ENCODE measurements around the gene PIR. TPM values are rescaled to one million over a fixed set of nuclear protein-coding genes. Genes with fewer than 3 reads are reported as not detected.

Gene PIR
- total and polyA plus RNA-seq, 2 of the 8 experiments (the other 6 are each of a cell fraction or from before 2014, with no cell fraction given): 6.4 to 10.3 TPM

DNA sequence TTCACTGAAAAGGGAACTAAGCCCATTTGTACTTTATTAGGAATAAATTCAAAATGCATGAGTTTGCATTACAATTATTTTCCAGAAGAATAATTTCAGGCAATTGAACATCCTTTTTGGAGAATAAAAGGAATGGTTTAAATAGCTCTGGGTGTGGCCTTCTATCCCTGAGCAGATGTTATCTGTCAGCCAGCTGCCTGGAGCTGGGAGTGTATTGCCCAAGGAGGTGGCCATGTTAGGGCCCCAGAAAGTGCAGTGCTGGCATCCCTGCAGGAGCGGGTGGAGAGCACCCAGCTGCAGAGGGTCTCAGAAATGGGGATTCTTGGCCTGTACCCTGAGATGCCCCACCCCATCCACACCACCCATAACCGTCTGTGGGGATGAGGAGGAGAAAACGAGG lies 87.3 kb downstream of the PIR start:
- 79% methylated on average over 3 of the region's 3 CpGs; no CpG with 5 or more reads in 1 of the 2 experiments for WGBS, 2 experiments (ENCODE audit: extremely low coverage in 1 of 2, insufficient coverage in 1 of 2, insufficient read length in 1 of 2, insufficient replicate concordance in 2 of 2, low coverage in 1 of 2, low lambda C conversion rate in 2 of 2, missing lambda C conversion rate in 1 of 2)
- POLR2A ChIA-PET (ENCODE audit: partially characterized antibody): no interaction called here
- Histone ChIP-seq H3K4ac (replicated peaks; ENCODE audit: insufficient read length, low read depth, low read length) (no peak overlapping the region), H2AFZ (ENCODE audit: low read length) (no peak overlapping the region), H3K36me3 (ENCODE audit: control insufficient read depth in 2 of 4, insufficient read depth in 4 of 4, low read length in 3 of 4) (no peaks in the 10 kb centered on the region), H4K8ac (ENCODE audit: extremely low read depth, insufficient read depth, low read length) (no peak overlapping the region), H3K56ac (replicated peaks; ENCODE audit: insufficient read length, low read depth, low read length) (no peak overlapping the region), H2BK20ac (ENCODE audit: low read length) (no peak overlapping the region), H3K27ac (ENCODE audit: low read depth, low read length) (no peak overlapping the region), H3K4me1 (replicated peaks in 1 of 4; ENCODE audit: control insufficient read depth in 3 of 4, insufficient read depth in 4 of 4, low read length in 3 of 4) (no peaks in the 10 kb centered on the region), H3K4me3 (ENCODE audit: extremely low read depth in 1 of 4, insufficient read depth in 2 of 4, low read depth in 3 of 4, low read length in 4 of 4) (no peak overlapping the region), H3K14ac (ENCODE audit: insufficient read length) (no peak overlapping the region), H2AK5ac (ENCODE audit: low read depth, low read length) (no peak overlapping the region), H3K23ac (ENCODE audit: insufficient read length) (no peak overlapping the region), H3K23me2 (ENCODE audit: low read depth, low read length) (no peaks in the 10 kb centered on the region), H2BK5ac (ENCODE audit: low read depth, low read length) (no peak overlapping the region), H2BK15ac (ENCODE audit: low read length) (no peak overlapping the region), H4K5ac (ENCODE audit: insufficient read length, low read depth, low read length) (no peak overlapping the region), H3K9me3 (ENCODE audit: insufficient read depth in 2 of 2, low read depth in 1 of 2, low read length in 1 of 2) (no peaks in the 10 kb centered on the region), H3K4me2 (ENCODE audit: insufficient read depth in 1 of 2, low read depth in 2 of 2, low read length in 2 of 2) (no peak overlapping the region), H3K9ac (replicated peaks in 1 of 4; ENCODE audit: extremely low read depth in 1 of 4, low read depth in 3 of 4, low read length in 3 of 4) (no peak overlapping the region), H3K79me2 (ENCODE audit: control insufficient read depth in 1 of 2, insufficient read depth in 2 of 2, low read length in 2 of 2) (no peaks in the 10 kb centered on the region), H3K79me1 (ENCODE audit: low read depth, low read length) (no peaks in the 10 kb centered on the region), H2BK120ac (replicated peaks; ENCODE audit: low read depth, low read length) (no peak overlapping the region), H4K20me1 (replicated peaks in 1 of 2; ENCODE audit: control insufficient read depth in 1 of 2, insufficient read depth in 2 of 2, low read length in 2 of 2) (no peaks in the 10 kb centered on the region), H3K18ac (ENCODE audit: extremely low read depth, low read length) (no peak overlapping the region), H4K91ac (replicated peaks; ENCODE audit: insufficient read length, low read length) (no peak overlapping the region), H3K27me3 (replicated peaks in 1 of 4; ENCODE audit: control insufficient read depth in 3 of 4, extremely low read depth in 1 of 4, insufficient read depth in 3 of 4, low read length in 3 of 4) (no peaks in the 10 kb centered on the region), H2BK12ac (ENCODE audit: low read depth, low read length) (no peak overlapping the region)
- CTCF ChIA-PET (ENCODE audit: partially characterized antibody): no interaction called here
- FAIRE-seq (no peak), DNase-seq (ENCODE audit: low read depth in 1 of 2, low spot score in 2 of 2) (no peak)
- TF ChIP-seq NANOG (IDR thresholded peaks at IDR 0.05; ENCODE audit: insufficient read depth, low read depth, low read length, poor library complexity, severe bottlenecking): no peak
- no peak for TF ChIP-seq TEAD4 (IDR thresholded peaks at IDR 0.05; ENCODE audit: low read depth, low read length)
- no peak for TF ChIP-seq SP4 (IDR thresholded peaks at IDR 0.05; ENCODE audit: low read length)
- TF ChIP-seq BACH1 (IDR thresholded peaks at IDR 0.05; ENCODE audit: low read length): no peak
- no peak for TF ChIP-seq TAF7 (optimal IDR thresholded peaks at IDR 0.05; ENCODE audit: borderline replicate concordance, low read depth, low read length)
- TF ChIP-seq HDAC2 (IDR thresholded peaks at IDR 0.05; ENCODE audit: borderline replicate concordance in 1 of 2, low read depth in 2 of 2, low read length in 2 of 2): no peak

All from H1 (cell line).